Adrenal gland (tissue), 12 donors: Measurements from ENCODE around the gene SYNDIG1. TPM values are rescaled to one million over a fixed set of nuclear protein-coding genes. Genes with fewer than 3 reads are reported as not detected.

Source experiments
- DNase-seq, 7 donors: peaks; one replicate each; pipeline ENCODE4 v3.0.0-alpha.2; 2019 to 2020
- H3K27ac ChIP-seq, 5 donors: fragments of 200-600 bp; sonication (generic) in 4 of 5; 1 replicate in 3 of 5; 2 replicates in 2 of 5; pipeline versions ENCODE4 v1.5.1 to v1.8.0; 2016 to 2020; ENCODE audit warnings: mild to moderate bottlenecking in 1 of 5
- H3K27me3 ChIP-seq: fragments of 200-600 bp; 2 replicates; pipeline ENCODE4 v1.8.0; 2021
- H3K36me3 ChIP-seq, 2 donors: fragments of 200-600 bp; replicated peaks in 1 of 2; 1 replicate in 1 of 2; 2 replicates in 1 of 2; pipeline versions ENCODE4 v1.5.1 to v1.8.0; 2018 to 2022
- H3K4me1 ChIP-seq, 2 donors: fragments of 200-600 bp; replicated peaks in 1 of 2; 1 replicate in 1 of 2; 2 replicates in 1 of 2; pipeline versions ENCODE4 v1.5.1 to v1.8.0; 2018 to 2021
- H3K4me3 ChIP-seq, 4 donors: fragments of 200-600 bp; sonication (generic) in 3 of 4; one replicate each; pipeline ENCODE4 v1.5.1; 2016 to 2018
- H3K9me3 ChIP-seq, 3 donors: fragments of 200-600 bp; sonication (generic) in 1 of 3; replicated peaks in 1 of 3; 1 replicate in 2 of 3; 2 replicates in 1 of 3; pipeline versions ENCODE4 v1.5.1 to v1.8.0; 2016 to 2021
- CTCF ChIP-seq, 6 experiments: fragments of 450-650 bp in 4 of 6; fragments of 200-600 bp in 2 of 6; sonication (generic) in 1 of 6; IDR thresholded peaks; 1 replicate in 5 of 6; 2 replicates in 1 of 6; pipeline versions ENCODE4 v1.5.1 to v1.8.0; 2016 to 2021; ENCODE audit warnings: antibody characterized with exemption in 6 of 6, mild to moderate bottlenecking in 2 of 6, moderate library complexity in 1 of 6
- POLR2A ChIP-seq, 2 donors: fragments of 450-650 bp; IDR thresholded peaks; one replicate each; pipeline ENCODE4 v1.6.1; 2017; ENCODE audit warnings: antibody characterized with exemption in 2 of 2, mild to moderate bottlenecking in 2 of 2, moderate library complexity in 1 of 2
- WGBS, 4 donors: extraction: QIAGEN DNeasy Blood & Tissue Kit in 2 of 4; methylation state at CpG; one replicate each; pipeline versions ENCODE4 v1.1.5 to v1.1.7; 2013 to 2017; 5-methylcytosine and 5-hydroxymethylcytosine counted together
- intact Hi-C, 2 donors: fragments of 100-400 bp; cut with DNase I; formaldehyde crosslinking; loops; one replicate each; pipeline versions ENCODE4 v1.14.1 to v1.15.0; 2022 to 2023
- polyA plus RNA-seq, 3 donors: library from polyadenylated mRNA; stranded (reverse); fragments of 200-250 nt in 2 of 3; fragments of 350-450 nt in 1 of 3; fragmentation: Illumina TruSeq in 1 of 3; extraction: RNeasy Lipid Tissue Mini Kit (QIAGEN cat#74804) in 1 of 3; gene quantifications; one replicate each; pipeline ENCODE4 v1.2.3, GENCODE V29; 2013 to 2014
- total RNA-seq, 9 donors: library from RNA; depleted of rRNA in 4 of 9; stranded (reverse); fragments of >200 nt in 4 of 9; fragments of 120-200 nt in 1 of 9; fragmentation: NEBNext Ultra II Directional in 1 of 9; extraction: Animal tissue kit (Norgen Biotek cat#: 25700) in 1 of 9; gene quantifications; one replicate each; pipeline versions ENCODE4 v1.1.0 to v1.2.4, GENCODE V29; 2013 to 2023
- donor health status: healthy with polysubstance abuse.
- donor health status: Bipolar disorder and iron deficiency.
- donor health status: DM: yes; HTN: yes; CAD: no.
- donor health status: DM: no; HTN: no; CAD: no.
- donor health status: DM: no; HTN: no; CAD: no.
- donor health status: DM: yes; HTN: yes; CAD: no.

SYNDIG1 gene
- total and polyA plus RNA-seq, 12 donors: 0.26 to 3.6 (median 0.76) TPM

GRCh38 chr20:24502661-24503060, 33.2 kb downstream of the SYNDIG1 start:
- intact Hi-C loops: no loop called here
- H3K4me3 ChIP-seq: no peak overlapping the region
- H3K27ac ChIP-seq: peak overlapping the region in 2 of 5 donors; percentile 71 to 75
- 39 to 58% (median 47%) methylated on average over 5 of the region's 5 CpGs for WGBS, 4 donors
- no peaks in the 10 kb centered on the region for H3K9me3 ChIP-seq
- no peaks in the 10 kb centered on the region for H3K36me3 ChIP-seq
- DNase-seq: peak in 1 of 7 donors; percentile 13
- TF ChIP-seq CTCF (IDR thresholded peaks at IDR 0.05) (no peak), POLR2A (IDR thresholded peaks at IDR 0.05) (no peak)
- H3K27me3 ChIP-seq: no peaks in the 10 kb centered on the region
- no peaks in the 10 kb centered on the region for H3K4me1 ChIP-seq

- Histone ChIP-seq H3K36me3 (no peaks in the 10 kb centered on the region), H3K9me3 (no peaks in the 10 kb centered on the region), H3K27ac (peak overlapping the region in 2 of 5 donors; percentile 71 to 75), H3K4me3 (no peak overlapping the region), H3K27me3 (no peaks in the 10 kb centered on the region), H3K4me1 (no peaks in the 10 kb centered on the region)
- peak in 5 of 7 donors; percentile 16 to 69 (median 33) for DNase-seq
- intact Hi-C loops: no loop called here
- TF ChIP-seq POLR2A (IDR thresholded peaks at IDR 0.05): no peak
- WGBS, 4 donors: 34 to 49% (median 42%) methylated on average over 8 to 9 of the region's 9 CpGs
These were observed 34.0 kb downstream of the SYNDIG1 start for GRCh38 chr20:24503352-24503931.

- WGBS, 4 donors: 85 to 90% (median 88%) methylated on average over 21 of the region's 21 CpGs
These were observed 35.2 kb downstream of the SYNDIG1 start for GRCh38 chr20:24504331-24505285.

GRCh38 chr20:24506146-24506545, 36.7 kb downstream of the SYNDIG1 start:
- no peaks in the 10 kb centered on the region for H3K36me3 ChIP-seq
- H3K4me1 ChIP-seq: no peaks in the 10 kb centered on the region
- TF ChIP-seq CTCF (IDR thresholded peaks at IDR 0.05) (no peak), POLR2A (IDR thresholded peaks at IDR 0.05) (no peak)
- H3K27ac ChIP-seq: no peak overlapping the region
- intact Hi-C loops: no loop called here
- WGBS, 4 donors: 59 to 81% (median 74%) methylated on average over 3 of the region's 3 CpGs
- H3K9me3 ChIP-seq: no peaks in the 10 kb centered on the region
- H3K27me3 ChIP-seq: no peaks in the 10 kb centered on the region
- no peak overlapping the region for H3K4me3 ChIP-seq
- DNase-seq: no peak

More at GRCh38 chr20:24504331-24505285, 35.2 kb downstream of the SYNDIG1 start:
- H3K27me3 ChIP-seq: no peaks in the 10 kb centered on the region
- H3K36me3 ChIP-seq: no peaks in the 10 kb centered on the region
- H3K27ac ChIP-seq: no peak overlapping the region
- TF ChIP-seq POLR2A (IDR thresholded peaks at IDR 0.05) (no peak), CTCF (IDR thresholded peaks at IDR 0.05) (no peak)
- H3K4me1 ChIP-seq: no peaks in the 10 kb centered on the region
- no peak for DNase-seq
- no peak overlapping the region for H3K4me3 ChIP-seq
- intact Hi-C loops: no loop called here
- H3K9me3 ChIP-seq: no peaks in the 10 kb centered on the region
